Liver (tissue), 3 donors: ENCODE results near the gene PTH2.

ENCODE experiments used
- CTCF ChIP-seq: fragments of 150-350 bp; IDR thresholded peaks from 2 replicates; pipeline ENCODE4 v1.5.1; 2017; ENCODE audit warnings: improper control_type of control experiment, low read depth, low read length; ENCODE audit not compliant: missing input control
- GABPA ChIP-seq, 2 donors: IDR thresholded peaks in 1 of 2; conservative IDR thresholded peaks in 1 of 2; 2 replicates each; pipeline ENCODE4 v1.6.1; 2016; ENCODE audit warnings: antibody characterized with exemption in 2 of 2, mild to moderate bottlenecking in 1 of 2, moderate library complexity in 1 of 2
- JUND ChIP-seq, 2 donors: IDR thresholded peaks; 2 replicates each; pipeline ENCODE4 v1.6.1; 2016; ENCODE audit warnings: antibody characterized with exemption in 2 of 2
- MAX ChIP-seq: IDR thresholded peaks from 2 replicates; pipeline ENCODE4 v1.6.1; 2016; ENCODE audit warnings: antibody characterized with exemption
- RAD21 ChIP-seq, 2 donors: IDR thresholded peaks; 2 replicates each; pipeline ENCODE4 v1.6.1; 2016; ENCODE audit warnings: antibody characterized with exemption in 2 of 2, mild to moderate bottlenecking in 2 of 2
- REST ChIP-seq: IDR thresholded peaks from 2 replicates; pipeline ENCODE4 v1.6.1; 2016; ENCODE audit warnings: antibody characterized with exemption, mild to moderate bottlenecking
- SP1 ChIP-seq: IDR thresholded peaks from 2 replicates; pipeline ENCODE4 v1.6.1; 2018; ENCODE audit warnings: antibody characterized with exemption, mild to moderate bottlenecking
- YY1 ChIP-seq: IDR thresholded peaks from 2 replicates; pipeline ENCODE4 v1.6.1; 2016; ENCODE audit warnings: antibody characterized with exemption, mild to moderate bottlenecking
- donor health status: healthy.
- donor health status: healthy.

DNA sequence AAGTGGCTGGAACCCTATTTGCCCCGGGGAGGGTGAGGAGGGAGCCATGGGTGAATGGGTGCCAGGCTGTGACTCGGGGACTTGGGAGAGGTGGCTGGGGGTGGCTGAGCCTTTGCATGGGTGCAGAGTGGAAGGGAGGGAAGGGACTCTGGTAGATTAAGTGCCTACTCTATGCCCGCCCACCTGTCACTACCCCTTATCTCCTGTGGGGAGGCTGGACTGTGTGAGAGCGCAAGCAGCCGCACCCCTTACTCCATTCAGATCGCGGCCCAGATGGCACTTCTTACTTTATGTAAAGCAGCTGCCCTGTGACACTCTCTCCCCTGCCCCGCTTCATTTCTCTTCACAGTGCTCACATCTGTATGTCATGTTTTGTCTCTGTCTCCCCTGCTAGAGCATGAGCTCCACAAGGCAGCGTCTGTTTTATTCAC is 32.3 kb downstream of the PTH2 start:
- no peak for TF ChIP-seq SP1
- TF ChIP-seq CTCF: no peak
- TF ChIP-seq JUND (IDR thresholded peaks at IDR 0.05): no peak
- no peak for TF ChIP-seq RAD21 (IDR thresholded peaks at IDR 0.05)
- TF ChIP-seq GABPA (IDR thresholded peaks at IDR 0.05 in 1 of 2, conservative IDR thresholded peaks at IDR 0.05 in 1 of 2): no peak
- no peak for TF ChIP-seq YY1
- TF ChIP-seq MAX: no peak
- no peak for TF ChIP-seq REST
